GM06990 (cell line): ENCODE measurements around the gene MBOAT1.

Source experiments
- DNase-seq: peaks from one replicate; pipeline ENCODE4 v3.0.0-alpha.2; 2011; ENCODE audit not compliant: insufficient read length; ENCODE audit errors: extremely low read depth
- H3K27me3 ChIP-seq: replicated peaks from 2 replicates; pipeline ENCODE4 v1.6.0; 2011; ENCODE audit warnings: low read length; ENCODE audit not compliant: control insufficient read depth, insufficient read depth
- H3K36me3 ChIP-seq: 2 replicates; pipeline ENCODE4 v1.5.1; 2011; ENCODE audit warnings: low read length; ENCODE audit not compliant: control insufficient read depth, insufficient read depth
- H3K4me3 ChIP-seq: replicated peaks from 2 replicates; pipeline ENCODE4 v1.5.1; 2011; ENCODE audit warnings: low read depth, mild to moderate bottlenecking, control low read depth, low read length
- TF ChIP-seq, protein P1 (sequence below): IDR thresholded peaks from 2 replicates; pipeline ENCODE4 v1.5.1; 2011; ENCODE audit warnings: low read length, control low read depth, mild to moderate bottlenecking, inconsistent platforms; ENCODE audit not compliant: insufficient read depth, poor library complexity, severe bottlenecking

The MBOAT1 gene

DNA sequence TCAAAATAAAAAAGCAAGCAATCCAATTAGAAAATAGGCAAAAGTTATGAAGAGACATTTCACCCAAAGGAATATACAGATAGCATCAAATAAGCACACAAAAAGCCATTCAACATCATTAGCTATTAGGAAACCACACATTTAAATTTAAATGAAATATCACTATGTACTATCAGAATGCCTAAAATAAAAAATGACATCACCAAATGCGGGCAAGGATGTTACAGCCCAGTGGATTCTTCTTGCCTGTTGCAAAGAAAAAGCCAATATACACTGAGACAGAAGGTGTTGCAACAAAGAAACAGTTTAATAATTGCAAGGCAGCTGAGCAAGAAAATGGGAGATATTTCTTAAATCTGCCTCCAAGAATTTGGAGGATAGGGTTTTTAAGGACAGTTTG, 31.0 kb upstream of the MBOAT1 start:
- Histone ChIP-seq H3K4me3 (no peak overlapping the region), H3K27me3 (no peaks in the 10 kb centered on the region), H3K36me3 (no peaks in the 10 kb centered on the region)
- no peak for DNase-seq
- TF ChIP-seq, protein P1, sequence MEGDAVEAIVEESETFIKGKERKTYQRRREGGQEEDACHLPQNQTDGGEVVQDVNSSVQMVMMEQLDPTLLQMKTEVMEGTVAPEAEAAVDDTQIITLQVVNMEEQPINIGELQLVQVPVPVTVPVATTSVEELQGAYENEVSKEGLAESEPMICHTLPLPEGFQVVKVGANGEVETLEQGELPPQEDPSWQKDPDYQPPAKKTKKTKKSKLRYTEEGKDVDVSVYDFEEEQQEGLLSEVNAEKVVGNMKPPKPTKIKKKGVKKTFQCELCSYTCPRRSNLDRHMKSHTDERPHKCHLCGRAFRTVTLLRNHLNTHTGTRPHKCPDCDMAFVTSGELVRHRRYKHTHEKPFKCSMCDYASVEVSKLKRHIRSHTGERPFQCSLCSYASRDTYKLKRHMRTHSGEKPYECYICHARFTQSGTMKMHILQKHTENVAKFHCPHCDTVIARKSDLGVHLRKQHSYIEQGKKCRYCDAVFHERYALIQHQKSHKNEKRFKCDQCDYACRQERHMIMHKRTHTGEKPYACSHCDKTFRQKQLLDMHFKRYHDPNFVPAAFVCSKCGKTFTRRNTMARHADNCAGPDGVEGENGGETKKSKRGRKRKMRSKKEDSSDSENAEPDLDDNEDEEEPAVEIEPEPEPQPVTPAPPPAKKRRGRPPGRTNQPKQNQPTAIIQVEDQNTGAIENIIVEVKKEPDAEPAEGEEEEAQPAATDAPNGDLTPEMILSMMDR, result no peak

DNA sequence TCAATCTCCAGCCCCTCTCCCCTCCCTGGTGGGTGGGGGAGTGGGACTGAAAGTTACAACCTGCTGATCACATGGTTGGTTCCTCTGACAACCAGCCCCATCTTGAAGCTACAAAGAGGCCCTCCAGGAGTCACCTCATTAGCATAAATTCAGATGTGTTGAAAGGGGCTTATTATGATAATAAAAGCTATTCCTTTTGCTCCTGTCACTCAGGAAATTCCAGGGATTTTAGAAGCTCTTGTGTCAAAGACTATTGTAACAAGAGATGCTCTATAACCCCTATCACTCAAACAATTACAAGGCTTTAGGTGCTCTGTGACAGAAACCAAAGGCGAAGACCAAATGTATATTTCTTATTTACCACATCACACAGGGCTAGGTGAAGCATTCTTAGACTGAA, 30.1 kb upstream of the MBOAT1 start:
- TF ChIP-seq, protein P1, result no peak
- DNase-seq, result no peak

DNA sequence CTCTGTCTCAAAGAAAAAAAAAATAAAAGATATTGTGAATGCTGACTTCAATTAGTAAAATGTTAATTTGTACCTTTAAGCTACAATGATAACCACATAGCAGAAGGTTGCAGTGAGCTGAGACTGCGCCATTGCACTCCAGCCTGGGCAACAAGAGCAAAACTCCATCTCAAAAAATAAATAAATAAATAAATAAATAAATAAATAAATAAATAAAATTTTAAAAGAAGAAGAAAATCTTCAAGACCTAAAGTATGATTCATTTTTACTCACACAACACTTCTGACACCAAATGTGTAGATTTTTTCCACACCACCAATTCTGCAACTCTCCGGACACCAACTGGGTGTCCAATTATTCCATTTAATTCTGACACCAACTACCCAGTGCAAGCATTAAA, 28.8 kb upstream of the MBOAT1 start:
- Histone ChIP-seq H3K4me3 (no peak overlapping the region), H3K36me3 (no peaks in the 10 kb centered on the region), H3K27me3 (no peaks in the 10 kb centered on the region)
- DNase-seq, result no peak
- TF ChIP-seq, protein P1, result no peak

More for the DNA sequence above, 30.1 kb upstream of the MBOAT1 start:
- H3K27me3 ChIP-seq, result no peaks in the 10 kb centered on the region
- no peak overlapping the region for H3K4me3 ChIP-seq
- no peaks in the 10 kb centered on the region for H3K36me3 ChIP-seq

DNA sequence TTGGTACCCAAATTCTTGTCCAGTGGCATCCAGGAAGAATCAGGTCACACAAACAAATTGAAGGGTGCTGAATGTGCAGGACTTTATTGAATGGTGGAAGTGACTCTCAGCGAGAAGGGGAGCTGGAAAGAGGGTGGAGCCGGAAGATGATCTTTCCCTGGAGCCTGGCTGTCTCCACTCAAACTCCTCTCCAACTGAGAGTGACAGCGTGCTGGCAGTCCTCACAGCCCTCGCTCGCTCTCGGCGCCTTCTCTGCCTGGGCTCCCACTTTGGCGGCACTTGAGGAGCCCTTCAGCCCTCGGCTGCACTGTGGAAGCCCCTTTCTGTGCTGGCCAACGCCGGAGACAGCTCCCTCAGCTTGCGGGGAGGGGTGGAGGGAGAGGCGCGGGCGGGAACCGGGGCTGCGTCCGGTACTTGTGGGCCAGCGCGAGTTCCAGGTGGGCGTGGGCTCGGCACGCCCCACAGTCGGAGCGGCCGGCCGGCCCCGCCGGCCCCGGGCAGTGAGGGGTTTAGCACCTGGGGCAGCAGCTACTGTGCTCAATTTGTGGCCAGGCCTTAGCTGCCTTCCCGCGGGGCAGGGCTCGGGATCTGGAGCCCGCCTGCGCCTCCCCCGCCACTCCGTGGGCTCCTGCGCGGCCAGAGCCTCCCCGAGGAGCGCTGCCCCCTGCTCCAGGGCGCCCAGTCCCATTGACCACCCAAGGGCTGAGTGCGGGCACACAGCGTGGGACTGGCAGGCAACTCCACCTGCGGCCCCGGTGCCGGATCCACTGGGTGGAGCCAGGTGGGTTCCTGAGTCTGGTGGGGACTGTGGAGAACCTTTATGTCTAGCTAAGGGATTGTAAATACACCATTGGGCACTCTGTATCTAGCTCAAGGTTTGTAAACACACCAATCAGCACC, 26.7 kb upstream of the MBOAT1 start:
- H3K36me3 ChIP-seq, result no peaks in the 10 kb centered on the region
- TF ChIP-seq, protein P1, result no peak
- no peaks in the 10 kb centered on the region for H3K27me3 ChIP-seq
- no peak overlapping the region for H3K4me3 ChIP-seq
- no peak for DNase-seq

DNA sequence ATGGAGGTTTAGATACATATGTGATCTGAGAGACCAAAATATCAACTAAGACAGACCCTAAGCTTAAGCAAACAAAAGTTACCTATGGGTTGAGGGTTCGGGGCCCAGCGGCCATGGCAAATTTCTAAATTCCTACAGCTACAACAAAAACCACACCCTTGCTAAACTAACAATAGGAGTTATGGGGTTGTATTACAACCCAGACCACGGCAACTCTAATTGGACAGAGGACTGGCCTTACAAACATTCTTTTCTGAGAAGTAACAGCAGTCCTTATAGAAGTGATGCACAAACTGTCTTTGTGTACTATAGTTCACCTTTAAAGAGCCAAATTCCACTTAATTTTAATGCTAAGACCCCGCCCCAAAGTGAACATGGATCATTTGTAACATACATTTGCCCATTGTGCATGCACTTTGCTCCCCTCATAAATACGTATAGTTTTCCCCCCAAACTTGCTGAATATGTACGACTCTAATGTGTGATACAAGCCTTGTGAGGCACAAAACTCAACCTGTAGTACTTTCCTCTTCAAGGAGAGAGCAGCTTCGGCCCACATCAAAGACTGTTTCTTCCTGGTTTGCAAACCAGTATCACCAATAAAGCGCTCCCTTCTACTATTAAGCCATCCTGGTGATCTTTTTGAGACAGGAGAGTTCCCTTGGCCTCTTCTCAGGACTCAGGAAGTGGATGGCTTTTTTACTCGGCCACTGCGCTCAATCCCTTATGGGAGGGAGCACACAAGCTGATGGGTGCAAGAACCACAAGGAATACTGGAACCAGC, 25.6 kb upstream of the MBOAT1 start:
- Histone ChIP-seq H3K27me3 (no peaks in the 10 kb centered on the region), H3K36me3 (no peaks in the 10 kb centered on the region), H3K4me3 (no peak overlapping the region)
- DNase-seq, result no peak
- TF ChIP-seq, protein P1, result no peak
